Psoas muscle (tissue), 8 donors: ENCODE results near the gene PIGW. TPM values are rescaled to one million over a fixed set of nuclear protein-coding genes. Genes with fewer than 3 reads are reported as not detected.

ENCODE experiments used
- ATAC-seq, 4 donors: fragments of 200-7000 bp; cut with Tn5 transposase; one replicate each; pipeline ENCODE4 v1.9.1; 2020; ENCODE audit warnings: moderate library complexity in 3 of 4, mild to moderate bottlenecking in 2 of 4
- DNase-seq, 2 donors: peaks; one replicate each; pipeline ENCODE4 v3.0.0-alpha.2; 2020
- H3K27ac ChIP-seq: fragments of 200-600 bp; one replicate; pipeline ENCODE4 v1.8.0; 2022
- H3K27me3 ChIP-seq, 3 donors: fragments of 200-600 bp in 1 of 3; one replicate each; pipeline versions ENCODE4 v1.6.1 to v1.8.0; 2013 to 2022; ENCODE audit warnings: low read length in 2 of 3, mild to moderate bottlenecking in 2 of 3, moderate library complexity in 1 of 3; ENCODE audit not compliant: insufficient read depth in 3 of 3
- H3K36me3 ChIP-seq, 2 donors: fragments of 200-600 bp in 1 of 2; one replicate each; pipeline versions ENCODE4 v1.6.1 to v1.8.0; 2013 to 2022; ENCODE audit warnings: low read depth in 1 of 2, mild to moderate bottlenecking in 1 of 2, moderate library complexity in 1 of 2; ENCODE audit not compliant: insufficient read depth in 1 of 2
- H3K4me1 ChIP-seq: fragments of 200-600 bp; one replicate; pipeline ENCODE4 v1.8.0; 2022
- H3K4me3 ChIP-seq: fragments of 200-600 bp; one replicate; pipeline ENCODE4 v1.8.0; 2022; ENCODE audit warnings: mild to moderate bottlenecking
- H3K9me3 ChIP-seq: fragments of 200-600 bp; one replicate; pipeline ENCODE4 v1.8.0; 2022
- CTCF ChIP-seq: fragments of 200-600 bp; IDR thresholded peaks from one replicate; pipeline ENCODE4 v1.8.0; 2022; ENCODE audit warnings: antibody characterized with exemption
- WGBS, 3 donors: extraction: QIAGEN DNeasy Blood & Tissue Kit; methylation state at CpG; one replicate each; pipeline versions ENCODE4 v1.1.6 to v1.1.7; 2013; 5-methylcytosine and 5-hydroxymethylcytosine counted together
- intact Hi-C, 2 donors: fragments of 100-400 bp; cut with DNase I; formaldehyde crosslinking; loops; one replicate each; pipeline versions ENCODE4 v1.11.0 to v1.14.2; 2022
- polyA plus RNA-seq, 3 donors: library from polyadenylated mRNA; stranded (reverse); fragments of 200-250 nt; gene quantifications; one replicate each; pipeline ENCODE4 v1.2.3, GENCODE V29; 2013
- total RNA-seq, 4 donors: library from RNA; stranded (reverse); fragmentation: NEBNext Ultra II Directional in 2 of 4; extraction: Animal tissue kit (Norgen Biotek cat#: 25700) in 2 of 4; gene quantifications; one replicate each; pipeline versions ENCODE4 v1.2.1 to v1.2.4, GENCODE V29; 2021 to 2023
- donor health status: healthy with polysubstance abuse.
- donor health status: DM: no; HTN: no; CAD: no; lungs with moderate emphysema.
- donor health status: Bipolar disorder and iron deficiency.
- donor health status: healthy.
- donor health status: DM: yes; HTN: yes; CAD: no.
- donor health status: DM: no; HTN: no; CAD: no.
- donor health status: DM: no; HTN: no; CAD: no.
- donor health status: DM: yes; HTN: yes; CAD: no.

PIGW gene
- total and polyA plus RNA-seq, 7 donors, result 5.5 to 18.0 (median 11.2) TPM

DNA sequence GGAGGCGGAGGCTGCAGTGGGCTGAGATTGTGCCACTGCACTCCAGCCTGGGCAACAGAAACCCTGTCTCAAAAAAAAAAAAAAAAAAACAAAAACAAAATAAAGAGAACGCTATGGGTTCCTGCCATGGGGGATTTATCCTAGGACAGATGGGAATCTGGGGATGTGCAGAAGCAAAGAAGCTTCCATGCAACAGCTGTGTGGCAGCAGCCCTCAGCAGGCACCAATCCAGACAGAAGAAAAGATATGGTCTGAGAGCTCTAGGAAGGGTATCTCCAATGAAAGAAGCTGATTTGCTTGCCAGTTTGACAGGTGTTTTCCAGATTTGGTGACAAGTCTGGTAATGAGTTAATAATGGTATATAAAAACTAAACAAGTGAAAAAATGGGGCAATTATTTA, 11.7 kb upstream of the PIGW start:
- TF ChIP-seq CTCF, result no peak
- no peaks in the 10 kb centered on the region for H3K27me3 ChIP-seq
- no peaks in the 10 kb centered on the region for H3K4me1 ChIP-seq
- H3K27ac ChIP-seq, result no peak overlapping the region
- 51 to 67% (median 66%) methylated on average over 2 of the region's 2 CpGs for WGBS, 3 donors
- no peaks in the 10 kb centered on the region for H3K9me3 ChIP-seq
- H3K4me3 ChIP-seq, result no peak overlapping the region
- DNase-seq (no peak), ATAC-seq (no peak)
- intact Hi-C loops, result no loop called here
- peaks cover 11 to 93% of the 10 kb centered on the region in 2 donors for H3K36me3 ChIP-seq

GRCh38 chr17:36524428-36524876, 10.3 kb upstream of the PIGW start:
- Histone ChIP-seq H3K4me1 (no peaks in the 10 kb centered on the region), H3K27me3 (no peaks in the 10 kb centered on the region), H3K36me3 (peaks cover 15 to 92% of the 10 kb centered on the region in 2 donors), H3K4me3 (no peak overlapping the region), H3K27ac (no peak overlapping the region), H3K9me3 (no peaks in the 10 kb centered on the region)
- TF ChIP-seq CTCF, result no peak
- intact Hi-C loops, result no loop called here
- no peak for DNase-seq
- no peak for ATAC-seq
- WGBS, 3 donors, result 91 to 96% (median 93%) methylated on average over 4 of the region's 4 CpGs

GRCh38 chr17:36525113-36525512, 9.7 kb upstream of the PIGW start:
- WGBS, 3 donors, result 73 to 92% (median 73%) methylated on average over 2 of the region's 2 CpGs
- Histone ChIP-seq H3K4me3 (no peak overlapping the region), H3K27me3 (no peaks in the 10 kb centered on the region), H3K9me3 (no peaks in the 10 kb centered on the region), H3K4me1 (no peaks in the 10 kb centered on the region), H3K36me3 (peaks cover 15 to 92% of the 10 kb centered on the region in 2 donors), H3K27ac (no peak overlapping the region)
- DNase-seq (no peak), ATAC-seq (no peak)
- intact Hi-C loops, result no loop called here
- TF ChIP-seq CTCF, result no peak

DNA sequence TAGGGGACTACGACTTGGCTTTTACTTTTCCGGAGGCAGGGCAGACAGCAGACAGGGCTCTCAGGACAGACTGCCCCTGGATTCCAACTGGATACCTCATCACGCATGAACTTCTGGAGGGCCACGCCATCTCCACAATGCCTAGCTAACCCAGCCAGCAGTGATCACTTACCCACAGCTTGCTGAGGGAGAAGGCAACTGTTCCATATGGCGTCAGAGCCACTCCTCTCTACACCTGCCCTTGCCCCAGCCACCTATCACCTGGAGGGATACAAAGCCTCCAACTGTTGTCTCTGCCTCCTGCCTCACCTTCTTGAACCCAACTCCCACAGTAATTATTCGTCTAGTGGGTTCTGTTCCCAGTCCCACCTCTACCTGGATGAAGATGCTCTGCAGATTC, 8.9 kb upstream of the PIGW start:
- no peak for ATAC-seq
- 92 to 95% (median 94%) methylated on average over 6 of the region's 6 CpGs for WGBS, 3 donors
- Histone ChIP-seq H3K27ac (no peak overlapping the region), H3K27me3 (no peaks in the 10 kb centered on the region), H3K4me1 (no peaks in the 10 kb centered on the region), H3K9me3 (no peaks in the 10 kb centered on the region), H3K4me3 (no peak overlapping the region), H3K36me3 (peaks cover 15 to 90% of the 10 kb centered on the region in 2 donors)
- no peak for DNase-seq
- intact Hi-C loops, result no loop called here
- no peak for TF ChIP-seq CTCF

DNA sequence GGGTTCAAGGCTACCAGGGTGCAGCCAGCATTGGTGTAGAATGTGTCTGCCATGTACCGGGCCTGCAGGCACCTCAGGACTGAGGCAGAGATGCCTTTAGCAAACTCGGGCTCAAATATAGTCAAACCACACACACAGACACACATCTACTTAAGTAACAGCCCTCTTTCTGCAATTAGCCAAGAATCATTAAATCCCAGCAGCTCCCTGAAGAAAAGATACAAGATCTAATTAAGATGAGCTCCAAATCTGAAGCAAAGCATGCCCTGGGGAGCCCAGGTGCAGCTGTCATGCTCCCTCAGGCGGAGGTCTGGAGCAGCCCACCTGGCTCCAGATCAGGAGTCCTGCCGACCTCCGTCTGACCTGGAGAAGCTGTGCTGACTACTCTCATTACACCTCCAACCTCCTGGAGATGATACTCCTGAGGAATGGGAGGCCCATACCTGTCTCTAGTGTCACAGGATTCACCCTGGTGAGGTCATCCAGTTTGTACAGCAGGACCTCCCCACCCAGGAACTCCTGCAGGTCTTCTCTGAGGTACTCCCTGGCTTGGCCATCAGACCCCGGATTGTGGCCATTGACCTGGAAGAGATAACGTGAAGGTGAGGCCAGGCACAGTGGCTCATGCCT, 7.1 kb upstream of the PIGW start:
- TF ChIP-seq CTCF, result no peak
- Histone ChIP-seq H3K9me3 (no peaks in the 10 kb centered on the region), H3K4me1 (no peaks in the 10 kb centered on the region), H3K27me3 (no peaks in the 10 kb centered on the region), H3K27ac (no peak overlapping the region), H3K36me3 (peaks cover 21 to 89% of the 10 kb centered on the region in 2 donors), H3K4me3 (no peak overlapping the region)
- intact Hi-C loops, result no loop called here
- no peak for ATAC-seq
- DNase-seq, result no peak
- 74 to 84% (median 78%) methylated on average over 7 of the region's 7 CpGs for WGBS, 3 donors
